ENCODE data around the gene LIN7B.
A peak's percentile ranks its signal among the peaks of the same experiment; 100 is the strongest.

Gene LIN7B

DNA sequence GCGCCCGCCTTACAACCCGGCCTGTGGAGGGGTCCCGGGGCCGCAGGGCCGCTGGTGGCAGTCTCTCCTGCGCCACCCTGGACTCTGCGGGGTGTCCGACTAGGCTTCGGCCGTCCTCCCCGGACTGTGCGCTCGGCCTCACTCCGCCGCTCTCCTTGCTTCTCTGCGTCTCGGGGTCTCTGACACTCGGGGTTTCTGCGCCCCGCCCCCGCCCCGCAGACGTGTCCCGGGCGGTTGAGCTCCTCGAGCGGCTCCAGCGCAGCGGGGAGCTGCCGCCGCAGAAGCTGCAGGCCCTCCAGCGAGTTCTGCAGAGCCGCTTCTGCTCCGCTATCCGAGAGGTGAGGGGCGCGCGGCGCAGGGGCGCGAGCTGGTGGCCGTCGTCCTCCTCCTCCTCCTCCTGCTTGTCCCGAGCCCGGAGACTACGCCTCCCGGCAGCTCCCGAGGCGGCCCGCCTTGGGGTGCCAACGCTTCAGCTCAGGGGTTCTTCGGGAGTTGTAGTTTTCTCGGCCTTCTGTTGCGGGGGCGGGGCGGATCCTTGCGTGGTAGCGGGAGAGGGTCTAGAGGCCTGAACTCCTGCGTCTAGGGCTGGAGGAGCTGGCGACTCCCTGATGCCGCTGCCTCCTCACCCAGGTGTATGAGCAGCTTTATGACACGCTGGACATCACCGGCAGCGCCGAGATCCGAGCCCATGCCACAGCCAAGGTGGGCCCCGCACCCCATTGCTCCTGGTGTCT, 627 bp downstream of the LIN7B start:
- in situ Hi-C loops (cut with MboI; ENCODE audit: low sequenced_read_pairs, unreplicated experiment), result no loop called here
- TF ChIP-seq, protein P1, sequence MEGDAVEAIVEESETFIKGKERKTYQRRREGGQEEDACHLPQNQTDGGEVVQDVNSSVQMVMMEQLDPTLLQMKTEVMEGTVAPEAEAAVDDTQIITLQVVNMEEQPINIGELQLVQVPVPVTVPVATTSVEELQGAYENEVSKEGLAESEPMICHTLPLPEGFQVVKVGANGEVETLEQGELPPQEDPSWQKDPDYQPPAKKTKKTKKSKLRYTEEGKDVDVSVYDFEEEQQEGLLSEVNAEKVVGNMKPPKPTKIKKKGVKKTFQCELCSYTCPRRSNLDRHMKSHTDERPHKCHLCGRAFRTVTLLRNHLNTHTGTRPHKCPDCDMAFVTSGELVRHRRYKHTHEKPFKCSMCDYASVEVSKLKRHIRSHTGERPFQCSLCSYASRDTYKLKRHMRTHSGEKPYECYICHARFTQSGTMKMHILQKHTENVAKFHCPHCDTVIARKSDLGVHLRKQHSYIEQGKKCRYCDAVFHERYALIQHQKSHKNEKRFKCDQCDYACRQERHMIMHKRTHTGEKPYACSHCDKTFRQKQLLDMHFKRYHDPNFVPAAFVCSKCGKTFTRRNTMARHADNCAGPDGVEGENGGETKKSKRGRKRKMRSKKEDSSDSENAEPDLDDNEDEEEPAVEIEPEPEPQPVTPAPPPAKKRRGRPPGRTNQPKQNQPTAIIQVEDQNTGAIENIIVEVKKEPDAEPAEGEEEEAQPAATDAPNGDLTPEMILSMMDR (IDR thresholded peaks at IDR 0.05; ENCODE audit: borderline replicate concordance, control extremely low read depth, extremely low read depth, insufficient read depth, missing control alignments), result no peak
- DNase-seq (ENCODE audit: low spot score), result no peak

DNA sequence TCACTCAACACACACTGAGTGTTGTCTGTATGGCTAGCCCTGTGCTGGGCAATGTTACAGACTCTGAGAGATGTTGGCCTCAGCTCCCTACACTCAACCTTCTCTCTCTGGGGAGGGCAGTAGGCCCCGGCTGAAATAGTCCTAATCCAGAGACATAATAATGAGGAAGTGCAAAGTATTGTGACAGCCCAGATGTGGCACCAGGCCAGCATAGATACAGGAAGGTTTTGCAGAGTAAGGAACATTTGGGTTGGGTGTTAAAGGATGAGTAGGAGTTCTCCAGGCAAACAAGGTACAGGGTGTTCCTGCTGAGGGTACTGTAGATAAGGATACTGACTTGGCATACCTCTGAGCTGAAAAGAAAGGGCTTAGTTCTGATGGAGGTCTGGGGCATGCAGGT, 2.4 kb downstream of the LIN7B start:
- no peak for DNase-seq (ENCODE audit: low spot score)
- TF ChIP-seq, protein P1 (IDR thresholded peaks at IDR 0.05; ENCODE audit: borderline replicate concordance, control extremely low read depth, extremely low read depth, insufficient read depth, missing control alignments), result no peak
- in situ Hi-C loops (cut with MboI; ENCODE audit: low sequenced_read_pairs, unreplicated experiment), result no loop called here

GRCh38 chr19:49117677-49118564, 3.8 kb downstream of the LIN7B start:
- DNase-seq (ENCODE audit: low spot score), result no peak
- TF ChIP-seq, protein P1 (IDR thresholded peaks at IDR 0.05; ENCODE audit: borderline replicate concordance, control extremely low read depth, extremely low read depth, insufficient read depth, missing control alignments), result no peak
- in situ Hi-C loops (cut with MboI; ENCODE audit: low sequenced_read_pairs, unreplicated experiment), result no loop called here

DNA sequence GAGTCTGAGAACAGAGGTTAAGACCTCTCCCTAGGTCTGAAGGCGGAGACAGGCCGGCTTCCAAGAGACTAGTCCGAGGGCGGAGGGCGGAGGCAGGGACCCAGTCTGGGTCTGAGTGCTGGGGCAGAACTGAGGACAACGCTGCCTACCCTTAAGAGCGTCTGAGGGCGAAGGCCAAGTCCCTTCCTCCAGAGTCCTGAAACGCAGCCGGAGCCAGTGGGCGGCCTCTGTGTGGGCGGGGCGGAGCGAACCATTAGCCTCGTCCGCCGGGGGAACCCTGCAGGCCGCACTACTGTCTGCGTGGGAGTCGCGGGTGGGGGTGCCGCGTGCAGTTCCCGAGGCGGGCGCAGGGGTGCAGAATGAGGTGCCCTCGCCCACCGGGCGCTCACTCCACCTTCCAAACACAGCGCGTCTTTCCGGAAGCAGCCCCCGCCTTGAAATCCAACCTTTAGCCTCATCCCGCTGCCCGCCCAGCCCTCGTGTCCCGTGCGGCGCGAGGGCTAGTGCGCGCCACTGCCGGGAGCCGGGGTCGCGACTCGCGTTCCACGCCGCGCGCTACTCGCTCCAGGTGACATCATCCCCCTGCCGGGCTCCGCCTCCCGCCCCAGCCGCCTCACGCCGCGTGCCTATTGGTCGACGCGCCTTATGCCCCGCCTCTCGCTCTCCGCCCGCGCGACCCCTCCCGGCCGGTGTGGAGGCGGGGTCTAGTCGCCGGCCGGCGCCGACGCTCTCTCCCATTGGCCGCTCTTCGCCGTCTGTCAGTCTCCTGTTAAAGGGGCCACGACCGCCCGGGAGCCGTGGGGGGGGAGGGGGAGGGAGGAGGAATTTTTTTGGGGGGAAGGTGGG, 4.6 kb downstream of the LIN7B start, which contains the start of gene C19orf73:
C19orf73 (minus strand) TSS at position 579 of the 846 bp plus-strand sequence; CDS start at position 458, 121 bp downstream.
- in situ Hi-C loops (cut with MboI; ENCODE audit: low sequenced_read_pairs, unreplicated experiment), result no loop called here
- peak; percentile 99 for DNase-seq (ENCODE audit: low spot score)
- TF ChIP-seq, protein P1 (IDR thresholded peaks at IDR 0.05; ENCODE audit: borderline replicate concordance, control extremely low read depth, extremely low read depth, insufficient read depth, missing control alignments), result no peak

DNA sequence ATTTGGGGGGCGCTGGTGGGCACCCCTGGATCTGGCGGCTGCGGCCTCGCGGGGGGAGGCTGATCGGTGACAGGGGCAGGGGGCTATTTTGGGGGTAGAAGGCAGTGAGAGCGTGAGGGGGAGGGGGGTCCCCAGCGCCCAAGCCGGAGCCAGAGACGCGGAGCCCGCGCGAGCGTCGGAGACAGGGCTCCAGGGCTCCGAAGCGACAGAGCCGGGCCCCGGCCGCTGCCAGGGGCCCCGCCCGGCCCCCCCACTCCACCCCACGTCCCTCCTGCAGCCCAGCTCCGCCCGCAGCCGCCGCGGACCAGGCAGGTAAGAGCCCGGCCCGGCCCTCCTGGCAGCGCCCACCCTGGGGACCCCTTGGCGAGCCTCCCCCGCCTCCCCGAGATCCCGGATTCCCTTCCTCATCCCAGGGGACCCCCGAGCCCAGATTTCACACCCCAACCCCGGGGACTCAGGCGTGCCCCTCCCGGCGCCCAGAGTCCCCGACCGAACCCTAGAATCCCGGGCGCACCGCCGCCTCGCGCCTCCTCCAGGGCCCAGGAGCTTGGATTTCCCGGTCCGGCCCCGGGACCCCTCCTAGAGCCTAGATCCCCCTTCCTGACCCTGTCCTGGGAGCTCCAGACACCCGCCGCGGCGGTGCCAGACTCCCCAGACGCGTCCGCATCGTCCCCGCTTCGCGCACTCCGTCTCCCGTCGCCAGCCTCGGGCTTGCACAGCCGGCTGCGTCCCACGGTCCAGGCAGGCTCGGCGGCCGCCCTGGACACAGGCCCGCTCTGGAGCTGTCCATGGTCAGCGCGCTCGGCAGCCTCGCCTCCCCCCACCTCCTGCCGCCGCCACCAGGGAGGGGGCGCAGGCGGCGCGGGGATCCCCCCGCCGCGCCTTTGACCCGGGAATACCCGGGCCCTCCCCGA, 5.5 kb downstream of the LIN7B start, which contains the start of gene PPFIA3:
PPFIA3 (plus strand) TSS at position 134 of the 914 bp plus-strand sequence. CDS start 8,330 bp downstream, outside the sequence.
- TF ChIP-seq, protein P1 (IDR thresholded peaks at IDR 0.05; ENCODE audit: borderline replicate concordance, control extremely low read depth, extremely low read depth, insufficient read depth, missing control alignments), result no peak
- no peak for DNase-seq (ENCODE audit: low spot score)
- in situ Hi-C loops (cut with MboI; ENCODE audit: low sequenced_read_pairs, unreplicated experiment), result no loop called here
